Measurements from ENCODE around the gene KLF5.
A peak's percentile ranks its signal among the peaks of the same experiment; 100 is the strongest.

KLF5 gene

DNA sequence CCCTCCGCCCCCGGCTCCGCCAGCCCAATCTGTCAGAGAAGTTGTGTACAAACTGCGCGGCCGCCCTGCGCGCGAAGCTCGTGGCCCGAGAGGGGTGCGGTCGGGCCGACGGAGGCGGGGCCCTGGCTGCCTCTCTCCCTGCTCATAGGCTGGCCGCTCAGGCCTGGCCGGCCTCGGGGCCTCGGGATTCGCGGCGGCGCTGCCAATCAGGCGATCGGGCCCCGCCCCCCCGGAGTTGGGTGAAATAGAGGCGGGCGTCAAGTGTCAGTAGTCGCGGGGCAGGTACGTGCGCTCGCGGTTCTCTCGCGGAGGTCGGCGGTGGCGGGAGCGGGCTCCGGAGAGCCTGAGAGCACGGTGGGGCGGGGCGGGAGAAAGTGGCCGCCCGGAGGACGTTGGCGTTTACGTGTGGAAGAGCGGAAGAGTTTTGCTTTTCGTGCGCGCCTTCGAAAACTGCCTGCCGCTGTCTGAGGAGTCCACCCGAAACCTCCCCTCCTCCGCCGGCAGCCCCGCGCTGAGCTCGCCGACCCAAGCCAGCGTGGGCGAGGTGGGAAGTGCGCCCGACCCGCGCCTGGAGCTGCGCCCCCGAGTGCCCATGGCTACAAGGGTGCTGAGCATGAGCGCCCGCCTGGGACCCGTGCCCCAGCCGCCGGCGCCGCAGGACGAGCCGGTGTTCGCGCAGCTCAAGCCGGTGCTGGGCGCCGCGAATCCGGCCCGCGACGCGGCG lies at the start of gene KLF5:
TSS of gene KLF5 (plus strand) at position 270 of the 724 bp plus-strand sequence. CDS start at position 593, 323 bp downstream.
- Histone ChIP-seq H3K4me3 (ENCODE audit: low read length) (peak within 1 kb of the TSS; percentile 80), H3K4me2 (ENCODE audit: low read length) (peak within 1 kb of the TSS; percentile 94), H3K27me3 (ENCODE audit: control insufficient read depth, low read length) (peaks cover 59% of the 10 kb centered on the region), H3K4me1 (ENCODE audit: control insufficient read depth, low read length) (peaks cover 15% of the 10 kb centered on the region), H3K36me3 (ENCODE audit: control insufficient read depth, low read length) (no peaks in the 10 kb centered on the region), H3K79me2 (ENCODE audit: control insufficient read depth, low read length) (no peaks in the 10 kb centered on the region), H4K20me1 (ENCODE audit: control insufficient read depth, insufficient read depth, low read depth, low read length) (no peaks in the 10 kb centered on the region), H3K9me3 (ENCODE audit: control insufficient read depth, insufficient read depth, low read length) (no peaks in the 10 kb centered on the region), H3F3A (ENCODE audit: control insufficient read depth, insufficient read depth) (no peaks in the 10 kb centered on the region), H3K27ac (ENCODE audit: low read depth, low read length) (no peak within 1 kb of the TSS), H3K9me2 (replicated peaks; ENCODE audit: control insufficient read depth, low read length) (no peaks in the 10 kb centered on the region)
- TF ChIP-seq, protein P1, sequence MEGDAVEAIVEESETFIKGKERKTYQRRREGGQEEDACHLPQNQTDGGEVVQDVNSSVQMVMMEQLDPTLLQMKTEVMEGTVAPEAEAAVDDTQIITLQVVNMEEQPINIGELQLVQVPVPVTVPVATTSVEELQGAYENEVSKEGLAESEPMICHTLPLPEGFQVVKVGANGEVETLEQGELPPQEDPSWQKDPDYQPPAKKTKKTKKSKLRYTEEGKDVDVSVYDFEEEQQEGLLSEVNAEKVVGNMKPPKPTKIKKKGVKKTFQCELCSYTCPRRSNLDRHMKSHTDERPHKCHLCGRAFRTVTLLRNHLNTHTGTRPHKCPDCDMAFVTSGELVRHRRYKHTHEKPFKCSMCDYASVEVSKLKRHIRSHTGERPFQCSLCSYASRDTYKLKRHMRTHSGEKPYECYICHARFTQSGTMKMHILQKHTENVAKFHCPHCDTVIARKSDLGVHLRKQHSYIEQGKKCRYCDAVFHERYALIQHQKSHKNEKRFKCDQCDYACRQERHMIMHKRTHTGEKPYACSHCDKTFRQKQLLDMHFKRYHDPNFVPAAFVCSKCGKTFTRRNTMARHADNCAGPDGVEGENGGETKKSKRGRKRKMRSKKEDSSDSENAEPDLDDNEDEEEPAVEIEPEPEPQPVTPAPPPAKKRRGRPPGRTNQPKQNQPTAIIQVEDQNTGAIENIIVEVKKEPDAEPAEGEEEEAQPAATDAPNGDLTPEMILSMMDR (IDR thresholded peaks at IDR 0.05; ENCODE audit: low read depth, low read length, poor library complexity, severe bottlenecking) = no peak
- no peak for TF ChIP-seq EZH2phosphoT487 (IDR thresholded peaks at IDR 0.05; ENCODE audit: borderline replicate concordance, low read length)

DNA sequence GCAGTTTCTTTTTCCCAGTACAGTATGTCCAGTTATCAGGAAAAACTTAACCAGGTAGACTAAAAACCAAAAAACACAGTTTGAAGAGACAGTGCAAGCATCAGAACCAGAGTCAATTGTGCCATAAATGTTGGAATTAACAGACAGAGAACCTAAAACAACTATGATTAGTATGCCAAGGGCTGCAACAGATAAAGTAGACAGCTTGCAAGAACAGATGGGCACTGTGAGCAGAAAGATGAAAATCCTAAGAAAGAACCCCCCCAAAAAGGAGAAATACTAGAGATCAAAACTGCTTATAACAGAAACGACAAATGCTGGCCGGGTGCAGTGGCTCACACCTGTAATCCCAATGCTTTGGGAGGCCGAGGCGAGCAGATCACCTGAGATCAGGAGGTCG lies 47.1 kb upstream of the KLF5 start:
- H3K79me2 ChIP-seq (ENCODE audit: control insufficient read depth, low read length) = no peaks in the 10 kb centered on the region
- no peak overlapping the region for H3K4me2 ChIP-seq (ENCODE audit: low read length)
- H3K27ac ChIP-seq (ENCODE audit: low read depth, low read length) = no peak overlapping the region
- H3K27me3 ChIP-seq (ENCODE audit: control insufficient read depth, low read length) = no peaks in the 10 kb centered on the region
- no peaks in the 10 kb centered on the region for H3K4me1 ChIP-seq (ENCODE audit: control insufficient read depth, low read length)
- no peak for TF ChIP-seq EZH2phosphoT487 (IDR thresholded peaks at IDR 0.05; ENCODE audit: borderline replicate concordance, low read length)
- TF ChIP-seq, protein P1 (IDR thresholded peaks at IDR 0.05; ENCODE audit: low read depth, low read length, poor library complexity, severe bottlenecking) = no peak
- H3K9me3 ChIP-seq (ENCODE audit: control insufficient read depth, insufficient read depth, low read length) = no peaks in the 10 kb centered on the region
- H3K4me3 ChIP-seq (ENCODE audit: low read length) = no peak overlapping the region
- no peaks in the 10 kb centered on the region for H4K20me1 ChIP-seq (ENCODE audit: control insufficient read depth, insufficient read depth, low read depth, low read length)
- H3F3A ChIP-seq (ENCODE audit: control insufficient read depth, insufficient read depth) = no peaks in the 10 kb centered on the region
- H3K9me2 ChIP-seq (replicated peaks; ENCODE audit: control insufficient read depth, low read length) = no peaks in the 10 kb centered on the region
- no peaks in the 10 kb centered on the region for H3K36me3 ChIP-seq (ENCODE audit: control insufficient read depth, low read length)

DNA sequence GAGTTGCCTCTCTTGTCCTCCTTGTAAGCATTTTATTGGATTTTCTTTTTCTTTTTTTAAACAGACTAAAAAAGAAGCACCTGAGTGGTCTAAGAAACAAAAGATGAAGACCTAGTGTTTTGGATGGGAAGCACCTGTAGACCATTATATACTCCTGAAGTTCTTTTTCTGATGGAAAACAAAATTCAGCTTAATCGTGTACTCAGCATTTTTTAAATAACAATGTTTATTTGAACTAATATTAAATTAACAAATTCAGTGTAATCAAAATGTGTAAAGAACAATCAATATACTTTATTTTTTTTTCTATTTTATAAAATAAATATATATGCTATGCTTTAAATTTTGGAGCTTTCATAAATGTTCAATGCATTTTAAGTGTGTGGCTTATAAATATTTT lies 43.0 kb upstream of the KLF5 start:
- H3K4me3 ChIP-seq (ENCODE audit: low read length) = no peak overlapping the region
- no peak overlapping the region for H3K27ac ChIP-seq (ENCODE audit: low read depth, low read length)
- no peak overlapping the region for H3K4me2 ChIP-seq (ENCODE audit: low read length)
- no peak for TF ChIP-seq EZH2phosphoT487 (IDR thresholded peaks at IDR 0.05; ENCODE audit: borderline replicate concordance, low read length)
- TF ChIP-seq, protein P1 (IDR thresholded peaks at IDR 0.05; ENCODE audit: low read depth, low read length, poor library complexity, severe bottlenecking) = no peak
- no peaks in the 10 kb centered on the region for H3K9me2 ChIP-seq (replicated peaks; ENCODE audit: control insufficient read depth, low read length)
- no peaks in the 10 kb centered on the region for H3K79me2 ChIP-seq (ENCODE audit: control insufficient read depth, low read length)
- no peaks in the 10 kb centered on the region for H3K36me3 ChIP-seq (ENCODE audit: control insufficient read depth, low read length)
- H3K4me1 ChIP-seq (ENCODE audit: control insufficient read depth, low read length) = no peaks in the 10 kb centered on the region
- H3K27me3 ChIP-seq (ENCODE audit: control insufficient read depth, low read length) = no peaks in the 10 kb centered on the region
- H3F3A ChIP-seq (ENCODE audit: control insufficient read depth, insufficient read depth) = no peaks in the 10 kb centered on the region
- no peaks in the 10 kb centered on the region for H4K20me1 ChIP-seq (ENCODE audit: control insufficient read depth, insufficient read depth, low read depth, low read length)
- H3K9me3 ChIP-seq (ENCODE audit: control insufficient read depth, insufficient read depth, low read length) = no peaks in the 10 kb centered on the region

All from DOHH2 (cell line).